ENCODE results near the gene SLC25A43. TPM values are rescaled to one million over a fixed set of nuclear protein-coding genes. Genes with fewer than 3 reads are reported as not detected.
"Not testable (repeated sequence)": the region's sequence is repeated elsewhere in the genome, so short reads cannot be mapped to it uniquely, and the experiment has no call there.

The SLC25A43 gene
- total RNA-seq, 1 donor from 2014 or later: 13.5 TPM

DNA sequence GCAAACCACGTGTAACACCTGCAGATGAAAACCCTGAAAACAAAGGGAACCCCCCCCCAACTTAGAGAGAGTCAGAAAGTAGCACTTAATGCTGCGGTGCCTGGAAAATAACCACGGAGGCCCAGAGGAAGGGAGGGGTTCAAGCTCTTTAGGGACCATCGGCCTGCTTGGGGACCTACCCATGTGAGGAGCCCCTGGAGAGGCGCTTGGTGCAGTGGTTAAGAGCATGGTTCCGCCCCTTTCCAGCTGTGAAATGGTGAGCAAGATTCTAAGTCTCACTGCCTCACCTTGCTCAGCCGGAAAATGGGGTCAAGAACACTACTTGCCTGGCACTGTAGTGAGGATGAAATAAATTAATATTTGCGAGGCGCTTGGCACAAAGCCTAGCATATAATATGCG lies 82.9 kb downstream of the SLC25A43 start:
- Histone ChIP-seq H3K9me3 (no peaks in the 10 kb centered on the region), H3K36me3 (no peaks in the 10 kb centered on the region), H3K27ac (peak overlapping the region; percentile 79), H3K4me3 (peak overlapping the region; percentile 44), H3K4me1 (no peaks in the 10 kb centered on the region), H3K27me3 (no peaks in the 10 kb centered on the region)
- TF ChIP-seq, protein P1, sequence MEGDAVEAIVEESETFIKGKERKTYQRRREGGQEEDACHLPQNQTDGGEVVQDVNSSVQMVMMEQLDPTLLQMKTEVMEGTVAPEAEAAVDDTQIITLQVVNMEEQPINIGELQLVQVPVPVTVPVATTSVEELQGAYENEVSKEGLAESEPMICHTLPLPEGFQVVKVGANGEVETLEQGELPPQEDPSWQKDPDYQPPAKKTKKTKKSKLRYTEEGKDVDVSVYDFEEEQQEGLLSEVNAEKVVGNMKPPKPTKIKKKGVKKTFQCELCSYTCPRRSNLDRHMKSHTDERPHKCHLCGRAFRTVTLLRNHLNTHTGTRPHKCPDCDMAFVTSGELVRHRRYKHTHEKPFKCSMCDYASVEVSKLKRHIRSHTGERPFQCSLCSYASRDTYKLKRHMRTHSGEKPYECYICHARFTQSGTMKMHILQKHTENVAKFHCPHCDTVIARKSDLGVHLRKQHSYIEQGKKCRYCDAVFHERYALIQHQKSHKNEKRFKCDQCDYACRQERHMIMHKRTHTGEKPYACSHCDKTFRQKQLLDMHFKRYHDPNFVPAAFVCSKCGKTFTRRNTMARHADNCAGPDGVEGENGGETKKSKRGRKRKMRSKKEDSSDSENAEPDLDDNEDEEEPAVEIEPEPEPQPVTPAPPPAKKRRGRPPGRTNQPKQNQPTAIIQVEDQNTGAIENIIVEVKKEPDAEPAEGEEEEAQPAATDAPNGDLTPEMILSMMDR (IDR thresholded peaks at IDR 0.05): no peak
- DNase-seq (no peak), ATAC-seq (no peak)
- intact Hi-C loops (cut with DNase I): no loop called here

DNA sequence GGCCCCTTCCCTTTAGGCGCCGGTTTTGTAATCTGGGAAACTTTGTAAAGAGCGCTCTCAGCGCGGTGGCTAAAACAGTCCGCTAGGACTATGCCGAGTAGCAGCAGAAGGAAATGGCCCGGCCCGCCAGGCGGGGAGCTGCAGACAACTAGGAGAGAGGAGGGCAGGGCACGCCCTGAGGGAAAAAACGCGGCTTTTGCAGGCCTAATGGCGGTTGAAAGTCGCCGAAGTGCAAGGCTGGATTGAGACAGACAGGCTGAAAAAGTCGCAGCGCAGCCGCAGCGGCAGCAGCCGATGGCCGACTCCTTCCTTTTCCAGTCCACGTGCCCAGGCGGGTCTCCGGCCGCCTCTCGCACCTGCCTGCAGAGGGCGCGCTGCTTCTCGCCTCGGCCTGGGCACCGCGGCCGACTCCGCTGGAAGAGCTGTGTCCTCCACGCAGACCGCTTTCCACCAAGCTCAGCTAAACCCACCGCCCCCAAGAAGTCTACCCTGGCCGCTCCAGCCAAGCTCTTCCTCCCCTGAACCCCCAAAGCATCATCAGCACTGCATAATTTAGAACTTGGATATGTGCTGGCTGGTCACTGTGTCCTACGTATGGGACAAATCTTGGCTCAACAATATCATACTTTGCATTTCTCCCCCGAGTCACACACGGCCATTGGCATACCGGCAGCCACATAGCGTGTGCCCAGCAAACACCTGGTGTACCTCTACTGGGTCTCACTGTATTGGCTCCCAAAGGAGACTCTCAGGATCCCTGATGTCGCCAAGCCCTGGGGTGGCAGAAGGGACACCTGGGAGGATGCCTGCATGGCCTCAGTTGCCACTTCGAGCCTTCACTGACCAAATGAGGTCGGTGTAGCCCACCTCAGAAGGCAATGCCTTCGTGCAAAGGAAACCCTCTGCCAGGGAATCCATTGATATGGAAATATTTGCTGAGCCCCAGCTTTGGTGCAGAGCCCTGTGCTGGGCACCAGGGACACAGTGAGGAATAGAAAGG lies 83.6 kb downstream of the SLC25A43 start:
- DNase-seq (peak; percentile 87), ATAC-seq (peak; percentile 91)
- H3K36me3 ChIP-seq: no peaks in the 10 kb centered on the region
- H3K9me3 ChIP-seq: no peaks in the 10 kb centered on the region
- peak overlapping the region; percentile 79 for H3K27ac ChIP-seq
- H3K4me1 ChIP-seq: no peaks in the 10 kb centered on the region
- H3K27me3 ChIP-seq: no peaks in the 10 kb centered on the region
- TF ChIP-seq, protein P1 (IDR thresholded peaks at IDR 0.05): peak; percentile 71
- intact Hi-C loops (cut with DNase I): no loop called here
- H3K4me3 ChIP-seq: peak overlapping the region; percentile 44

DNA sequence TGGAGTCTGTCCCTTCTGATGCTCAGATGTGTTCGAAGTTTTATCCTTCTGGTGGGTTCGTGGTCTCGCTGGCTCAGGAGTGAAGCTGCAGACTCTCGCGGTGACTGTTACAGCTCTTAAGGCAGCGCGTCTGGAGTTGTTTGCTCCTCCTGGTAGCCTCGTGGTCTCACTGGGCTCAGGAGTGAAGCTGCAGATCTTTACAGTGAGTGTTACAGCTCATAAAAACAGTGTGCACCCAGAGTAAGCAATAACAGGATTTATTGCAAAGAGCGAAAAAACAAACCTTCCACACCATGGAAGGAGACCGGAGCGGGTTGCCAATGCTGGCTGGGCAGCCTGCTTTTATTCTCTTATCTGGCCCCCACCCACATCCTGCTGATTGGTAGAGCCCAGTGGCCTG lies 87.6 kb downstream of the SLC25A43 start:
- H3K4me1 ChIP-seq: no peaks in the 10 kb centered on the region
- H3K36me3 ChIP-seq: no peaks in the 10 kb centered on the region
- H3K4me3 ChIP-seq: no peak overlapping the region
- ATAC-seq (no peak), DNase-seq (no peak)
- intact Hi-C loops (cut with DNase I): no loop called here
- no peaks in the 10 kb centered on the region for H3K27me3 ChIP-seq
- TF ChIP-seq, protein P1 (IDR thresholded peaks at IDR 0.05): no peak
- no peaks in the 10 kb centered on the region for H3K9me3 ChIP-seq
- H3K27ac ChIP-seq: no peak overlapping the region

DNA sequence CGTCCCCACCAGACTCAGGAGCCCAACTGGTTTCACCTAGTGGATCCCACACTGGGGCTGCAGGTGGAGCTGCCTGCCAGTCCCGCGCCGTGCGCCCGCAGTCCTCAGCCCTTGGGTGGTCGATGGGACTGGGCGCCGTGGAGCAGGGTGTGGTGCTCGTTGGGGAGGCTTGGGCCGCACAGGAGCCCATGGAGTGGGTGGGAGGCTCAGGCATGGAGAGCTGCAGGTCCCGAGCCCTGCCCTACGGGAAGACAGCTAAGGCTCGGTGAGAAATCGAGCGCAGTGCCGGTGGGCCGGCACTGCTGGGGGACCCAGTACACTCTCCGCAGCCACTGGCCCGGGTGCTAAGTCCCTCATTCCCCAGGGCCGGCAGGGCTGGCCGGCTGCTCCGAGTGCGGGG lies 88.6 kb downstream of the SLC25A43 start:
- H3K27me3 ChIP-seq; H3K36me3 ChIP-seq; ATAC-seq; H3K9me3 ChIP-seq; H3K4me3 ChIP-seq; H3K27ac ChIP-seq; intact Hi-C loops (cut with DNase I); H3K4me1 ChIP-seq; DNase-seq: not testable (repeated sequence)

DNA sequence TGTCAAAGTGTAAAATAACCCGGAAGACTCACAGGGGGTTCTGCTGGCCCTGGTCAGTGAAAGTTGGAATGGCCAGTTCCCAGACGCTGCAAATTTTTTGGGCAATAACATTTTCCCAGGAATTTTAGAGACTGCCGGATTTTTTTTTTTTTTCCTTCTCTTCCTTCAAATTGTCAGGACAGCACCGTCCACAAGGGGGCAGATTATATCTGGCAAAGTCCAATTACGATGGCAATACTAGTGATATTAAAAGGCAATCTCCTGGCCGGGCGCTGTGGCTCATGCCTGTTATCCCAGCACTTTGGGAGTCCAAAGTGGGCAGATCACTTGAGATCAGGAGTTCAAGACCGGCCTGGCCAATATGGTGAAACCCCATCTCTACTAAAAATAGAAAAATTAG lies 89.6 kb downstream of the SLC25A43 start:
- Histone ChIP-seq H3K9me3 (no peaks in the 10 kb centered on the region), H3K36me3 (no peaks in the 10 kb centered on the region), H3K27me3 (no peaks in the 10 kb centered on the region), H3K4me1 (no peaks in the 10 kb centered on the region), H3K4me3 (no peak overlapping the region), H3K27ac (no peak overlapping the region)
- ATAC-seq (peak; percentile 74), DNase-seq (no peak)
- TF ChIP-seq, protein P1 (IDR thresholded peaks at IDR 0.05): peak; percentile 59
- intact Hi-C loops (cut with DNase I): no loop called here
